Parathyroid adenoma (tissue), 2 donors: ENCODE data around the gene PIK3C2A.

Experiments used
- H2AFZ ChIP-seq: fragments of 300-600 bp; sonication (generic); one replicate; pipeline ENCODE4 v1.7.0; 2017; ENCODE audit warnings: antibody characterized with exemption, mild to moderate bottlenecking
- H3K27ac ChIP-seq: fragments of 300-600 bp; sonication (generic); one replicate; pipeline ENCODE4 v1.7.0; 2017
- H3K27me3 ChIP-seq: fragments of 300-600 bp; sonication (generic); one replicate; pipeline ENCODE4 v1.7.0; 2017; ENCODE audit warnings: low read length; ENCODE audit not compliant: control insufficient read depth, insufficient read depth
- H3K36me3 ChIP-seq: fragments of 300-600 bp; sonication (generic); one replicate; pipeline ENCODE4 v1.7.0; 2017; ENCODE audit warnings: low read length; ENCODE audit not compliant: control insufficient read depth, insufficient read depth
- H3K4me1 ChIP-seq: fragments of 300-600 bp; sonication (generic); one replicate; pipeline ENCODE4 v1.7.0; 2017; ENCODE audit warnings: control low read depth
- H3K4me2 ChIP-seq: fragments of 300-600 bp; sonication (generic); one replicate; pipeline ENCODE4 v1.7.0; 2017; ENCODE audit warnings: low read length
- H3K4me3 ChIP-seq: fragments of 300-600 bp; sonication (generic); one replicate; pipeline ENCODE4 v1.7.0; 2017; ENCODE audit warnings: low read depth, low read length
- H3K79me2 ChIP-seq: fragments of 300-600 bp; sonication (generic); one replicate; pipeline ENCODE4 v1.7.0; 2017; ENCODE audit warnings: control low read depth
- H3K9ac ChIP-seq: fragments of 300-600 bp; sonication (generic); one replicate; pipeline ENCODE4 v1.7.0; 2017; ENCODE audit warnings: mild to moderate bottlenecking
- H3K9me3 ChIP-seq: fragments of 300-600 bp; sonication (generic); one replicate; pipeline ENCODE4 v1.7.0; 2017; ENCODE audit warnings: low read length; ENCODE audit not compliant: control insufficient read depth
- TF ChIP-seq, protein P1 (sequence below): fragments of 300-600 bp; sonication (generic); IDR thresholded peaks from one replicate; pipeline ENCODE4 v1.7.0; 2017; ENCODE audit warnings: antibody characterized with exemption, mild to moderate bottlenecking
- donor health status: primary hyperparathyroidism.

PIK3C2A gene

DNA sequence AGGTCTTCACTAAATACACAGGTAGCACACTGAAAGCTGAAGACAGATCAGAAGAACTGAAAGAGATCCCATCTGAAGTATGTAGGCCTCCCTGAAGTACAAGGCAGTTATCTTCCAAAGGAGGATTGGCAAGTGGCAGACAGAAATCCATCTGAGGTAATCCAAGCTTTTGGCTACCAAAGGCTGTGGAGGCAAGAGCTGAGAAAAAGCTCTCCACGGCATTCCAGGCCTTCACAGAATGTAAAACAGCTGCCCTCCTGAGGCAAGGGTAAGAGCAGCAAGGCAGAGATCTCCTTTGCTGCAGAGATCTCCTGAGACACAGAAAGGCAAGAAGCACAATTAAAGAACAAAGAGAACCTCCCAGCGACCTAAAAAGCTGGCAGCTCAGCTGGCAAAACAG lies 19.1 kb downstream of the PIK3C2A start:
- Histone ChIP-seq H3K4me3 (no peak overlapping the region), H3K9me3 (no peaks in the 10 kb centered on the region), H3K4me1 (no peaks in the 10 kb centered on the region), H3K9ac (no peak overlapping the region), H3K4me2 (no peak overlapping the region), H2AFZ (no peak overlapping the region), H3K27ac (no peak overlapping the region), H3K36me3 (no peaks in the 10 kb centered on the region), H3K79me2 (peaks cover 8% of the 10 kb centered on the region), H3K27me3 (no peaks in the 10 kb centered on the region)
- TF ChIP-seq, protein P1, sequence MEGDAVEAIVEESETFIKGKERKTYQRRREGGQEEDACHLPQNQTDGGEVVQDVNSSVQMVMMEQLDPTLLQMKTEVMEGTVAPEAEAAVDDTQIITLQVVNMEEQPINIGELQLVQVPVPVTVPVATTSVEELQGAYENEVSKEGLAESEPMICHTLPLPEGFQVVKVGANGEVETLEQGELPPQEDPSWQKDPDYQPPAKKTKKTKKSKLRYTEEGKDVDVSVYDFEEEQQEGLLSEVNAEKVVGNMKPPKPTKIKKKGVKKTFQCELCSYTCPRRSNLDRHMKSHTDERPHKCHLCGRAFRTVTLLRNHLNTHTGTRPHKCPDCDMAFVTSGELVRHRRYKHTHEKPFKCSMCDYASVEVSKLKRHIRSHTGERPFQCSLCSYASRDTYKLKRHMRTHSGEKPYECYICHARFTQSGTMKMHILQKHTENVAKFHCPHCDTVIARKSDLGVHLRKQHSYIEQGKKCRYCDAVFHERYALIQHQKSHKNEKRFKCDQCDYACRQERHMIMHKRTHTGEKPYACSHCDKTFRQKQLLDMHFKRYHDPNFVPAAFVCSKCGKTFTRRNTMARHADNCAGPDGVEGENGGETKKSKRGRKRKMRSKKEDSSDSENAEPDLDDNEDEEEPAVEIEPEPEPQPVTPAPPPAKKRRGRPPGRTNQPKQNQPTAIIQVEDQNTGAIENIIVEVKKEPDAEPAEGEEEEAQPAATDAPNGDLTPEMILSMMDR = no peak

DNA sequence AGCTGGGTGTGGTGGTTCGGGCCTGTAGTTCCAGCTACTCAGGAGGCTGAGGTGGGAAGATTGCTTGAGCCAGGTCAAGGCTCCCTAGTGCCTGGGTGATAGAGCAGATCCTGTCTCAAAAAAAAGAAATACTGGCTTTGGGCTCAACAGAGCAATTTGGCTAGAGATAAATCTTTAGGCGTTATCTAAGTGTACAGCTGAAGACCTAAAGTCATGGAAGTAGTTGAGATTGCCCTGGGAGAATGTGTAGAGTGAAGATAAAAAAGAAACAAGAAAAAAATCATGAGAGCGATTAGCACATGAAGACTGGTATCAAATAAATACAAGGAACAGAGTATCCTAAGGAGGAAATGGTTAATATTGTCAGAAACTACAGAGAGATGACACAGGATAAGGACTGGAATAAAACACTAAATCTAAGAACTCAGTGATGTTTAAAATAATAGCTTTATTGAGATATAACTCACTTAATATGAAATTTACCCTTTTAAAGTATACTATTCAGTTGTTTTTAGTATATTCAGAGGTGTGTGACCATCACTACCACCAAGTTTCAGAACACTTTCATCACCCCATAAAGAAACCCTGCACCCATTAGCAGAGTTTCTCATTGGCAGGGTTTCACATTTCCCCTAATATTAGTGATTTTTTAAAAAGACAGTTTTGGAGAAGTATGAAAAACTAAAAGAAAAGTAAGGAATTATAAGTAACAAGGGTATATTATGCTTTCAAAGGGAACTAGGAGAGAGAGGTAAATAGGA lies 20.7 kb downstream of the PIK3C2A start:
- no peak overlapping the region for H2AFZ ChIP-seq
- H3K79me2 ChIP-seq = peaks cover 5% of the 10 kb centered on the region
- no peaks in the 10 kb centered on the region for H3K27me3 ChIP-seq
- H3K9ac ChIP-seq = no peak overlapping the region
- no peaks in the 10 kb centered on the region for H3K4me1 ChIP-seq
- H3K4me2 ChIP-seq = no peak overlapping the region
- no peaks in the 10 kb centered on the region for H3K36me3 ChIP-seq
- no peak overlapping the region for H3K27ac ChIP-seq
- no peaks in the 10 kb centered on the region for H3K9me3 ChIP-seq
- no peak overlapping the region for H3K4me3 ChIP-seq
- TF ChIP-seq, protein P1 = no peak

DNA sequence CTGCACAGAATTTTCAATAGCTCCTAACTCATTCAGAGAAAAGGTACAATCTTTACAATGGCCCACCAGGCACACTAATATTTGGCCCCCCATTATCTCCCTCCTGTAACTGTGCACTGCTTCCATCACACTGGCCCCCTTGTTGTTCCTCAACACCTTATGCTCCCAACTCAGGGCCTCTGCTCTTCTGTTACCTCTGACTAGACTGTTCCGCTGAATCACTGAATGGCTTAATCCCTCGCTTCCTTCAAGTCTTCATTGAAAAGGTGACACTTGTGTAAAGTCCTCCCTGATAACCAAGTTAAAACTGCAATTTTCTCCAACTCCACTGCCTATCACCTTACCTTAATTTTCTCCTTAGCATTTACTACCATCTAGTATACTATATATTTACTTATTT lies 21.8 kb downstream of the PIK3C2A start:
- no peak overlapping the region for H3K9ac ChIP-seq
- H3K27ac ChIP-seq = no peak overlapping the region
- H3K9me3 ChIP-seq = no peaks in the 10 kb centered on the region
- H3K27me3 ChIP-seq = no peaks in the 10 kb centered on the region
- TF ChIP-seq, protein P1 = no peak
- H3K4me1 ChIP-seq = no peaks in the 10 kb centered on the region
- H3K4me2 ChIP-seq = no peak overlapping the region
- H3K79me2 ChIP-seq = peaks cover 5% of the 10 kb centered on the region
- H2AFZ ChIP-seq = no peak overlapping the region
- no peak overlapping the region for H3K4me3 ChIP-seq
- H3K36me3 ChIP-seq = no peaks in the 10 kb centered on the region

DNA sequence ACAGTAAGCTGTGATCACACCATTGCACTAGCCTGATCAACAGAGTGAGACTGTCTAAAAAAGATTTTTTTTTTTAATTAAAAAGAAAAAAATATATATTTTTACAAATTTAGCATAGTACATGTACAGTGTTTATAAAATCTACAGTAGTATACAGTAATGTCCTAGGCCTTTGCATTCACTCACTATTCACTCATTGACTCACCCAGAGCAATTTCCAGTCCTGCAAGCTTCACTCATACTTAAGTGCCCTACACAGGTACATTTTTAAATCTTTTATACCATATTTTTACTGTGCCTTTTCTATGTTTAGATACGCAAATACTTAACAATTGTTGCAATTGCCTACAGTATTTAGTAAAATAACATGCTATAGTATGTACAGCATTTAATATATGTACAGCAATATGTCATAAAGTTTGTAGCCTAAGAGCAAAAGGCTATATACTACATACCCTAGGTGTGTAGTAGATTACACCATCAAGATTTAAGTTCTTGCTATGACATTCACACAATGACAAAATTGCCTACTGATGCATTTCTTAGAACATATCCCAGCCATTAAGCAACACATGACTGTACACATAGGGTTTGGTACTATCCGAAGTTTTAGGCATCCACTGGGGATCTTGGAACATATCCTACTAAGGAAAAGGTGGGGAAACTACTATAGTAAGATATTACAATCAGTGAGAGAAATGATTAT lies 22.8 kb downstream of the PIK3C2A start:
- Histone ChIP-seq H3K4me3 (no peak overlapping the region), H2AFZ (no peak overlapping the region), H3K27ac (no peak overlapping the region), H3K27me3 (no peaks in the 10 kb centered on the region), H3K9me3 (no peaks in the 10 kb centered on the region), H3K36me3 (no peaks in the 10 kb centered on the region), H3K9ac (no peak overlapping the region), H3K4me1 (no peaks in the 10 kb centered on the region), H3K4me2 (no peak overlapping the region), H3K79me2 (peaks cover 8% of the 10 kb centered on the region)
- TF ChIP-seq, protein P1 = no peak
